ENCODE data around the gene NECTIN1.

- TF ChIP-seq, protein P1, sequence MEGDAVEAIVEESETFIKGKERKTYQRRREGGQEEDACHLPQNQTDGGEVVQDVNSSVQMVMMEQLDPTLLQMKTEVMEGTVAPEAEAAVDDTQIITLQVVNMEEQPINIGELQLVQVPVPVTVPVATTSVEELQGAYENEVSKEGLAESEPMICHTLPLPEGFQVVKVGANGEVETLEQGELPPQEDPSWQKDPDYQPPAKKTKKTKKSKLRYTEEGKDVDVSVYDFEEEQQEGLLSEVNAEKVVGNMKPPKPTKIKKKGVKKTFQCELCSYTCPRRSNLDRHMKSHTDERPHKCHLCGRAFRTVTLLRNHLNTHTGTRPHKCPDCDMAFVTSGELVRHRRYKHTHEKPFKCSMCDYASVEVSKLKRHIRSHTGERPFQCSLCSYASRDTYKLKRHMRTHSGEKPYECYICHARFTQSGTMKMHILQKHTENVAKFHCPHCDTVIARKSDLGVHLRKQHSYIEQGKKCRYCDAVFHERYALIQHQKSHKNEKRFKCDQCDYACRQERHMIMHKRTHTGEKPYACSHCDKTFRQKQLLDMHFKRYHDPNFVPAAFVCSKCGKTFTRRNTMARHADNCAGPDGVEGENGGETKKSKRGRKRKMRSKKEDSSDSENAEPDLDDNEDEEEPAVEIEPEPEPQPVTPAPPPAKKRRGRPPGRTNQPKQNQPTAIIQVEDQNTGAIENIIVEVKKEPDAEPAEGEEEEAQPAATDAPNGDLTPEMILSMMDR (IDR thresholded peaks at IDR 0.05; ENCODE audit: low read depth, low read length), result no peak
- no peak for TF ChIP-seq EZH2phosphoT487 (IDR thresholded peaks at IDR 0.05; ENCODE audit: low read depth)
Observed at GRCh38 chr11:119720311-119720913, 8.6 kb downstream of the NECTIN1 start.
